ENCODE results near the gene GIMAP8.

The GIMAP8 gene

GRCh38 chr7:150412518-150413488 is 37.6 kb upstream of the GIMAP8 start:
- peaks cover 6% of the 10 kb centered on the region for H3K36me3 ChIP-seq (replicated peaks; ENCODE audit: insufficient read depth, low read length)
- no peak overlapping the region for H3K9ac ChIP-seq (ENCODE audit: low read length)
- peaks cover 25% of the 10 kb centered on the region for H3K79me2 ChIP-seq (ENCODE audit: low read length)
- peaks cover 30% of the 10 kb centered on the region for H3K4me1 ChIP-seq (ENCODE audit: low read length)
- peaks cover 25% of the 10 kb centered on the region for H3F3A ChIP-seq (ENCODE audit: insufficient read depth, low read length)
- H3K27me3 ChIP-seq (replicated peaks; ENCODE audit: insufficient read depth, low read length) = no peaks in the 10 kb centered on the region
- H3K9me3 ChIP-seq (replicated peaks; ENCODE audit: insufficient read depth, low read length) = no peaks in the 10 kb centered on the region
- H2AFZ ChIP-seq (ENCODE audit: low read length) = no peak overlapping the region
- H3K9me2 ChIP-seq (replicated peaks; ENCODE audit: insufficient read depth, low read length) = no peaks in the 10 kb centered on the region
- TF ChIP-seq CTCF (IDR thresholded peaks at IDR 0.05; ENCODE audit: low read length) = no peak
- no peak for TF ChIP-seq EZH2 (optimal IDR thresholded peaks at IDR 0.05; ENCODE audit: low read depth, low read length)
- no peak for TF ChIP-seq EZH2phosphoT487 (IDR thresholded peaks at IDR 0.05; ENCODE audit: low read length)
- no peak for DNase-seq
- no peaks in the 10 kb centered on the region for H4K20me1 ChIP-seq (ENCODE audit: insufficient read depth, low read length)
- H3K27ac ChIP-seq (ENCODE audit: low read length) = no peak overlapping the region
- no peak overlapping the region for H3K4me2 ChIP-seq (ENCODE audit: low read depth, low read length)
- H3K4me3 ChIP-seq (ENCODE audit: low read length) = no peak overlapping the region

GRCh38 chr7:150413640-150414081 is 36.8 kb upstream of the GIMAP8 start:
- Histone ChIP-seq H3K27ac (ENCODE audit: low read length) (no peak overlapping the region), H3K79me2 (ENCODE audit: low read length) (peaks cover 16% of the 10 kb centered on the region), H3K9me2 (replicated peaks; ENCODE audit: insufficient read depth, low read length) (no peaks in the 10 kb centered on the region), H3K36me3 (replicated peaks; ENCODE audit: insufficient read depth, low read length) (peaks cover 6% of the 10 kb centered on the region; the same call in 1 of the 2 replicates), H4K20me1 (ENCODE audit: insufficient read depth, low read length) (no peaks in the 10 kb centered on the region), H3K9ac (ENCODE audit: low read length) (no peak overlapping the region), H3K4me2 (ENCODE audit: low read depth, low read length) (no peak overlapping the region), H2AFZ (ENCODE audit: low read length) (no peak overlapping the region), H3K4me3 (ENCODE audit: low read length) (no peak overlapping the region), H3F3A (ENCODE audit: insufficient read depth, low read length) (peaks cover 25% of the 10 kb centered on the region), H3K9me3 (replicated peaks; ENCODE audit: insufficient read depth, low read length) (no peaks in the 10 kb centered on the region), H3K4me1 (ENCODE audit: low read length) (peaks cover 24% of the 10 kb centered on the region), H3K27me3 (replicated peaks; ENCODE audit: insufficient read depth, low read length) (no peaks in the 10 kb centered on the region)
- TF ChIP-seq EZH2 (optimal IDR thresholded peaks at IDR 0.05; ENCODE audit: low read depth, low read length) (no peak), EZH2phosphoT487 (IDR thresholded peaks at IDR 0.05; ENCODE audit: low read length) (no peak), CTCF (IDR thresholded peaks at IDR 0.05; ENCODE audit: low read length) (no peak)
- no peak for DNase-seq

- Histone ChIP-seq H3K4me1 (ENCODE audit: low read length) (peaks cover 25% of the 10 kb centered on the region), H3K4me2 (ENCODE audit: low read depth, low read length) (peak overlapping the region; percentile 46), H3K27ac (ENCODE audit: low read length) (peak overlapping the region; percentile 85), H3K9me2 (replicated peaks; ENCODE audit: insufficient read depth, low read length) (no peaks in the 10 kb centered on the region), H3F3A (ENCODE audit: insufficient read depth, low read length) (peaks cover 25% of the 10 kb centered on the region), H3K4me3 (ENCODE audit: low read length) (no peak overlapping the region; the same call in 1 of the 2 replicates), H3K9ac (ENCODE audit: low read length) (peak overlapping the region; percentile 58), H3K79me2 (ENCODE audit: low read length) (no peaks in the 10 kb centered on the region; the same call in 1 of the 2 replicates), H3K36me3 (replicated peaks; ENCODE audit: insufficient read depth, low read length) (0 out of 2 replicates have a peak, but pooled peaks cover under 1% of the 10 kb centered on the region), H4K20me1 (ENCODE audit: insufficient read depth, low read length) (no peaks in the 10 kb centered on the region), H2AFZ (ENCODE audit: low read length) (peak overlapping the region; percentile 49), H3K9me3 (replicated peaks; ENCODE audit: insufficient read depth, low read length) (no peaks in the 10 kb centered on the region), H3K27me3 (replicated peaks; ENCODE audit: insufficient read depth, low read length) (no peaks in the 10 kb centered on the region)
- DNase-seq = peak; percentile 92
- no peak for TF ChIP-seq EZH2phosphoT487 (IDR thresholded peaks at IDR 0.05; ENCODE audit: low read length)
- no peak for TF ChIP-seq CTCF (IDR thresholded peaks at IDR 0.05; ENCODE audit: low read length)
- TF ChIP-seq EZH2 (optimal IDR thresholded peaks at IDR 0.05; ENCODE audit: low read depth, low read length) = no peak
These were observed 35.0 kb upstream of the GIMAP8 start for GRCh38 chr7:150415161-150416153.
